Stomach (tissue), 9 donors: ENCODE data around the gene CCDC107. TPM values are rescaled to one million over a fixed set of nuclear protein-coding genes. Genes with fewer than 3 reads are reported as not detected.
A peak's percentile ranks its signal among the peaks of the same experiment; 100 is the strongest.

Source experiments
- DNase-seq, 2 donors: peaks; one replicate each; pipeline versions ENCODE4 v3.0.0 to v3.0.0-alpha.2; 2013 to 2019
- H3K27ac ChIP-seq, 5 donors: fragments of 200-600 bp in 4 of 5; sonication (generic) in 4 of 5; one replicate each; pipeline ENCODE4 v1.5.1; 2013 to 2019; ENCODE audit warnings: mild to moderate bottlenecking in 1 of 5, moderate library complexity in 1 of 5
- H3K27me3 ChIP-seq, 3 donors: fragments of 200-600 bp; sonication (generic); one replicate each; pipeline ENCODE4 v1.5.1; 2017 to 2019; ENCODE audit warnings: mixed run types in 1 of 3
- H3K36me3 ChIP-seq, 4 donors: fragments of 200-600 bp; sonication (generic); 1 replicate in 3 of 4; 2 replicates in 1 of 4; pipeline ENCODE4 v1.5.1; 2016 to 2019
- H3K4me1 ChIP-seq, 4 donors: fragments of 200-600 bp; sonication (generic); one replicate each; pipeline ENCODE4 v1.5.1; 2016 to 2019
- H3K4me3 ChIP-seq, 4 donors: fragments of 200-600 bp; sonication (generic) in 3 of 4; one replicate each; pipeline ENCODE4 v1.5.1; 2016 to 2019; ENCODE audit warnings: mild to moderate bottlenecking in 1 of 4
- H3K9me3 ChIP-seq, 4 donors: fragments of 200-600 bp; sonication (generic); one replicate each; pipeline ENCODE4 v1.5.1; 2016 to 2019
- EP300 ChIP-seq: sonication (generic); formaldehyde crosslinking; IDR thresholded peaks from one replicate; pipeline ENCODE4 v1.6.1; 2017; ENCODE audit warnings: antibody characterized with exemption
- POLR2A ChIP-seq, 4 donors: fragments of 450-650 bp; IDR thresholded peaks; one replicate each; pipeline ENCODE4 v1.6.1; 2016; ENCODE audit warnings: antibody characterized with exemption in 4 of 4, control low read depth in 2 of 4, mild to moderate bottlenecking in 1 of 4, moderate library complexity in 1 of 4
- POLR2AphosphoS5 ChIP-seq, 3 donors: sonication (generic); formaldehyde crosslinking; IDR thresholded peaks; one replicate each; pipeline ENCODE4 v1.6.1; 2016; ENCODE audit warnings: antibody characterized with exemption in 3 of 3
- WGBS, 5 donors: extraction: QIAGEN DNeasy Blood & Tissue Kit in 3 of 5; methylation state at CpG; one replicate each; pipeline versions ENCODE4 v1.1.5 to v1.1.7; 2013 to 2018; 5-methylcytosine and 5-hydroxymethylcytosine counted together
- intact Hi-C: fragments of 100-400 bp; cut with DNase I; formaldehyde crosslinking; loops from one replicate; pipeline ENCODE4 v1.15.1; 2023; ENCODE audit warnings: low total_unique reads
- polyA plus RNA-seq, 3 donors: library from polyadenylated mRNA; stranded (reverse); fragments of 200-250 nt; gene quantifications; one replicate each; pipeline ENCODE4 v1.2.3, GENCODE V29; 2013
- total RNA-seq, 5 donors: library from RNA; depleted of rRNA; stranded (reverse); fragments of >200 nt; gene quantifications; one replicate each; pipeline versions ENCODE4 v1.1.0 to v1.2.3, GENCODE V29; 2014 to 2016
- TF ChIP-seq, protein P1 (sequence below), 7 experiments: fragments of 450-650 bp in 4 of 7; fragments of 200-600 bp in 3 of 7; sonication (generic) in 3 of 7; IDR thresholded peaks; one replicate each; pipeline ENCODE4 v1.5.1; 2016 to 2019; ENCODE audit warnings: antibody characterized with exemption in 7 of 7, control low read depth in 2 of 7, mild to moderate bottlenecking in 1 of 7
- donor health status: healthy with polysubstance abuse.
- donor health status: Bipolar disorder and iron deficiency.
- donor health status: healthy.

Gene CCDC107
- total and polyA plus RNA-seq, 8 donors, result 15.6 to 104 (median 44.3) TPM

DNA sequence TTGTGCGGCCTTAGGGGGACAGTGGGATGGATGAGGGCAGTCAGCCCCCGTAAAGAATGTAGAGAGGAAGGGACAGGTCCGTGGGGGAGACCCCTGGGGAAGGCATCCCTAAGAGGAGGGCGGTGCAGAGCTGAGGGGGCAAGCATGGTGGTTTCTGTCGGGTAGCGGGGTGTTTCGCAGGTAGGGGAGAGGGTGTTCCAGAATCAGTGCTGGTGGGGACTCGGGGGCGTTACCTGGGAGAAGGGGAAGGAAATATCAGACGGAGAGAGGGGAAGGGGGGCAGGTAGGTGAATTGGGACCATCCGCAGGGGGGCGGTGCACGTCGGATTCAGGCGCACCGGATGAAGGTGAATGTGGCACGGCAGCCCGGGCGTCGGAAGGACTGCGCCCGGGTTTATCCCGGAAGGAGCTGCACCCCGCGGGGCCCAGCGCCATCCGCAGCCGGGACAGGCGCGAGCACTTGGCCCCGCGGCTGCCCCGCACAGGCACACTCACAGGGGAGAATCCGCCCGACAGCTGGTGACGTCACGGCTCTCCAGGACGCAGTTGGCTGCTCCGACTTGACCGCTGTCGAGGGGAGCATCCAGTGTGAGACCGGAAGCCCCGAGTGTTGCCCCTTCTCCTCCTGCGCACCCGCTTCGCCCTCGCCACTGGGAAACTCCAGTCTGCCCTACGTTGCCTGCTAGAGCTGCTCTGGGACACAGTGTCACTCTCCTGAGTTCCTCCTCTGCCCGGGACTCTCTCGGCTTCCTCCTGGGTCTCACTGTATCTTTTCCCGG, 41.2 kb upstream of the CCDC107 start:
- 6 to 20% (median 10%) methylated on average over 30 to 51 of the region's 51 CpGs for WGBS, 5 donors
- intact Hi-C loops, result no loop called here
- Histone ChIP-seq H3K4me3 (peak overlapping the region; percentile 41 to 53 (median 44)), H3K36me3 (no peaks in the 10 kb centered on the region), H3K9me3 (no peaks in the 10 kb centered on the region), H3K27ac (peak overlapping the region; percentile 6 to 47 (median 31)), H3K27me3 (peaks cover 0 to 26% (median 0%) of the 10 kb centered on the region in 3 donors), H3K4me1 (peaks cover 0 to 27% (median 17%) of the 10 kb centered on the region in 4 donors)
- DNase-seq, result peak; percentile 77 to 87
- TF ChIP-seq POLR2A (IDR thresholded peaks at IDR 0.05) (no peak), EP300 (no peak), POLR2AphosphoS5 (IDR thresholded peaks at IDR 0.05) (no peak)
- TF ChIP-seq, protein P1, sequence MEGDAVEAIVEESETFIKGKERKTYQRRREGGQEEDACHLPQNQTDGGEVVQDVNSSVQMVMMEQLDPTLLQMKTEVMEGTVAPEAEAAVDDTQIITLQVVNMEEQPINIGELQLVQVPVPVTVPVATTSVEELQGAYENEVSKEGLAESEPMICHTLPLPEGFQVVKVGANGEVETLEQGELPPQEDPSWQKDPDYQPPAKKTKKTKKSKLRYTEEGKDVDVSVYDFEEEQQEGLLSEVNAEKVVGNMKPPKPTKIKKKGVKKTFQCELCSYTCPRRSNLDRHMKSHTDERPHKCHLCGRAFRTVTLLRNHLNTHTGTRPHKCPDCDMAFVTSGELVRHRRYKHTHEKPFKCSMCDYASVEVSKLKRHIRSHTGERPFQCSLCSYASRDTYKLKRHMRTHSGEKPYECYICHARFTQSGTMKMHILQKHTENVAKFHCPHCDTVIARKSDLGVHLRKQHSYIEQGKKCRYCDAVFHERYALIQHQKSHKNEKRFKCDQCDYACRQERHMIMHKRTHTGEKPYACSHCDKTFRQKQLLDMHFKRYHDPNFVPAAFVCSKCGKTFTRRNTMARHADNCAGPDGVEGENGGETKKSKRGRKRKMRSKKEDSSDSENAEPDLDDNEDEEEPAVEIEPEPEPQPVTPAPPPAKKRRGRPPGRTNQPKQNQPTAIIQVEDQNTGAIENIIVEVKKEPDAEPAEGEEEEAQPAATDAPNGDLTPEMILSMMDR (IDR thresholded peaks at IDR 0.05), result no peak

DNA sequence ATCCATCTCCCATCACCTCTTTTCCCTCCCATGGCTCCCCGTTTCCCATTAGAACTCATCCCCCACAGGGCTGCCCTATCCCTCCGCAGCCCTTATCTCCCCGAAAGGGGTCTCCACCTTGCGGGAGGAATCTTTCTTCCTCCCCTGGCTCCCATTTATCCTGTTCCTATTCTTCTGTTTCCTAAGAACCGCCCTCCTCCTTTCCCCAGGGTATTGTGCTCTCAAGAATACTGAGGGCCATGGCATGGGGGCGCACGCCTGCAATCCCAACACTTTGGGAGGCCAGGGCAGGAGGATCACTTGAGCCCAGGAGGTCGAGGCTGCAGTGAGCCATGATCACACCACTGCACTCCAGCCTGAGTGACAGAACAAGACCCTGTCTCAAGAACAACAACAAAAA, 40.5 kb upstream of the CCDC107 start:
- Histone ChIP-seq H3K4me3 (peak overlapping the region; percentile 41 to 53 (median 44)), H3K36me3 (no peaks in the 10 kb centered on the region), H3K27ac (peak overlapping the region in 4 of 5 donors; percentile 6 to 47 (median 38)), H3K27me3 (peaks cover 0 to 26% (median 0%) of the 10 kb centered on the region in 3 donors), H3K9me3 (no peaks in the 10 kb centered on the region), H3K4me1 (peaks cover 0 to 27% (median 17%) of the 10 kb centered on the region in 4 donors)
- TF ChIP-seq EP300 (no peak), POLR2AphosphoS5 (IDR thresholded peaks at IDR 0.05) (no peak), POLR2A (IDR thresholded peaks at IDR 0.05) (no peak)
- TF ChIP-seq, protein P1 (IDR thresholded peaks at IDR 0.05), result no peak
- 60 to 68% (median 64%) methylated on average over 8 of the region's 8 CpGs for WGBS, 5 donors
- intact Hi-C loops, result no loop called here
- DNase-seq, result no peak

DNA sequence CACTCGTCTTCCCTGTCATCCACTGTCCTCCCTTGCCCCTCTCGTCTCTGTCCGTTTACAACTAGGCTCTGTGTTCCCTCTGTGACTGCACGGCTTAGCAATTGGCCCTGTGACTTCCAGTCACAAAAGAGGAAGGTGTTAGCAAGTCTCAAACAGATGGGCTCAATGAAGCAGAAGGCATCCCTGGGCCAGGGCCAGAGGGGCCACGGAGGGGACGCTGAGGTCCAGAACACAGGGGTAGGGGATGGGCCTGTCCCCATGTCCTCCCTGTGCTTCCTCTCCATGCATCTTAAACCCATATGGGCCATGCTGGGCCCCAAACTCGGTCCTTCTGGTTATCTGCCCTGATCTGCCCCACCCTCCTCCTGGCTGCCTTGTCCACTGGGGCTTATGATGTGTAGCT, 39.8 kb upstream of the CCDC107 start, which contains the start of gene CD72:
Gene CD72, minus strand, starts transcription at position 89 of the 403 bp plus-strand sequence. CDS start 110 bp downstream, outside the sequence.
- Histone ChIP-seq H3K27ac (peak within 1 kb of the TSS in 4 of 5 donors; percentile 35 to 47 (median 41)), H3K4me1 (peaks cover 0 to 27% (median 17%) of the 10 kb centered on the region in 4 donors), H3K27me3 (peaks cover 0 to 26% (median 0%) of the 10 kb centered on the region in 3 donors), H3K36me3 (no peaks in the 10 kb centered on the region), H3K4me3 (peak within 1 kb of the TSS; percentile 41 to 53 (median 44)), H3K9me3 (no peaks in the 10 kb centered on the region)
- WGBS, 5 donors, result 73 to 89% (median 77%) methylated on average over 7 of the region's 7 CpGs
- no peak for DNase-seq
- intact Hi-C loops, result no loop called here
- TF ChIP-seq POLR2AphosphoS5 (IDR thresholded peaks at IDR 0.05) (no peak), POLR2A (IDR thresholded peaks at IDR 0.05) (no peak), EP300 (no peak)
- TF ChIP-seq, protein P1 (IDR thresholded peaks at IDR 0.05), result no peak

DNA sequence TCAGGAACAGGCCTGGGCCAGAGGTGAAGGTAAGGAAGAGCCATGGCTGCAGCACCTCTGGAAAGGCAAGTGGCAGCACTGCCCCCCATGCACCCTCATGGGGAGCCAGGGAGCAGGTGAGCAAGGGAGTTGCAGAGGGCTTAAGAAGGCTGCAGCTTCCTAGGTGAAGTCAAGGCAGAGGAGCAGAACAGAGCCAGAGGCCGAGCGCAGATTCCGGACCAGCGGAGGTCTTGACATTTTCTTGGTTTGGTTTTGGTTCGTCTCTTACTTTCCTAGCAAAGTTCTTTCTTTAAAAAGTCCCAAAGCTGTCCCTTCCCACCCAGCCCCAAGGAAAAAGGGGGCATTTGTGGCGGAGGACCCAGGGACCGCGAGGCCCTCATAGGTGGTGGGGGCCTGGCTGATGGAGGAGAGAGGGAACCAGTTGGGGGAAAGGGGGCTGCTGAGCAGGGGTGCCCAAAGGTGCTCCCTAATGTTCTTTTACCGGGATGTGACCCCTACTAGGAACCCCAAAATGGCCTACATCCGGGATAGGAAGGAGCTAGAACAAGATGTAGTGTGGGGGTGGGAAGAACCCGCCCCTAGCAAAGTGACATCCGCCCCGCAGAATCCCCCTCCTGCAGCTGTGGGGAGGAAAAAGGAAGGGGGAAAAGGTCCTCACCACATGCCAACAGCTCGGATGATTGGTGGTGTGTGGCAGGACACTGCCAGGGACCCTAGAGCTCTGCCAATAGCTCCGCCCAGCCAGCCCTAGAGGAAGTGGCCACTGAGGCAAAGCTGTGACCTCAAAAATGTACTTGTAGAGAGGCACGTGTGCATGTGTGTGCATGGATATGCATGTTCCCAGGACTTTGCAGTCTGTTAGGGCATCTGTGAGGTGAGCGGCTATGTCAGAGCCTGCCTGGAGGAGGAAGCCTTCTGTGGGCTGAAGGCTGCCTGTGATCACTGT, 39.0 kb upstream of the CCDC107 start:
- Histone ChIP-seq H3K4me1 (peaks cover 0 to 27% (median 17%) of the 10 kb centered on the region in 4 donors), H3K27me3 (peaks cover 0 to 26% (median 0%) of the 10 kb centered on the region in 3 donors), H3K9me3 (no peaks in the 10 kb centered on the region), H3K36me3 (no peaks in the 10 kb centered on the region), H3K4me3 (no peak overlapping the region), H3K27ac (peak overlapping the region in 4 of 5 donors; percentile 21 to 40 (median 36))
- intact Hi-C loops, result no loop called here
- WGBS, 5 donors, result 77 to 87% (median 85%) methylated on average over 16 to 17 of the region's 17 CpGs
- TF ChIP-seq POLR2A (IDR thresholded peaks at IDR 0.05) (no peak), POLR2AphosphoS5 (IDR thresholded peaks at IDR 0.05) (no peak), EP300 (no peak)
- TF ChIP-seq, protein P1 (IDR thresholded peaks at IDR 0.05), result no peak
- DNase-seq, result peak; percentile 40 to 49
